Smooth muscle cell (in vitro differentiated cells): ENCODE measurements around the gene MFNG. TPM values are rescaled to one million over a fixed set of nuclear protein-coding genes. Genes with fewer than 3 reads are reported as not detected.
"Not testable (repeated sequence)": the region's sequence is repeated elsewhere in the genome, so short reads cannot be mapped to it uniquely, and the experiment has no call there.

Experiments used
- DNase-seq: peaks from one replicate; lab custom pipeline; 2025; ENCODE audit not compliant: unreplicated experiment; lab: John Stamatoyannopoulos, UW
- H2AFZ ChIP-seq: fragments of 200-600 bp; sonication (generic); 2 replicates; pipeline ENCODE4 v1.6.0; 2016; ENCODE audit warnings: antibody characterized with exemption, low read depth, mild to moderate bottlenecking
- H3F3A ChIP-seq: fragments of 200-600 bp; sonication (generic); 2 replicates; pipeline ENCODE4 v1.6.0; 2017; ENCODE audit warnings: antibody characterized with exemption, low read depth
- H3K27ac ChIP-seq: fragments of 200-600 bp; sonication (generic); 2 replicates; pipeline ENCODE4 v1.5.1; 2016; ENCODE audit warnings: low read depth, mild to moderate bottlenecking
- H3K27me3 ChIP-seq: fragments of 200-600 bp; sonication (generic); 2 replicates; pipeline ENCODE4 v1.6.1; 2016; ENCODE audit warnings: low read depth, mild to moderate bottlenecking
- H3K36me3 ChIP-seq: fragments of 200-600 bp; sonication (generic); 2 replicates; pipeline ENCODE4 v1.5.1; 2016; ENCODE audit warnings: low read depth
- H3K4me1 ChIP-seq: fragments of 200-600 bp; sonication (generic); 2 replicates; pipeline ENCODE4 v1.5.1; 2016; ENCODE audit warnings: low read depth
- H3K4me2 ChIP-seq: fragments of 200-600 bp; sonication (generic); 2 replicates; pipeline ENCODE4 v1.6.0; 2016; ENCODE audit warnings: mild to moderate bottlenecking
- H3K4me3 ChIP-seq: fragments of 200-600 bp; sonication (generic); 2 replicates; pipeline ENCODE4 v1.5.1; 2016; ENCODE audit warnings: mild to moderate bottlenecking
- H3K79me2 ChIP-seq: fragments of 200-600 bp; sonication (generic); 2 replicates; pipeline ENCODE4 v1.6.0; 2016; ENCODE audit warnings: low read depth, mild to moderate bottlenecking
- H3K9ac ChIP-seq: fragments of 200-600 bp; sonication (generic); 2 replicates; pipeline ENCODE4 v1.6.0; 2016; ENCODE audit warnings: low read depth
- H3K9me3 ChIP-seq: fragments of 200-600 bp; sonication (generic); replicated peaks from 2 replicates; pipeline ENCODE4 v1.5.1; 2016; ENCODE audit warnings: low read depth
- H4K20me1 ChIP-seq: fragments of 200-600 bp; sonication (generic); 2 replicates; pipeline ENCODE4 v1.6.0; 2016; ENCODE audit warnings: low read depth
- WGBS: methylation state at CpG from one replicate; pipeline ENCODE4 v1.1.7; 2016; ENCODE audit warnings: low lambda C conversion rate; 5-methylcytosine and 5-hydroxymethylcytosine counted together
- polyA plus RNA-seq: library from polyadenylated mRNA; unstranded; fragments of >200 nt; fragmentation: Nextera tagmentation; extraction: Ambion mirVana; gene quantifications from 2 replicates; pipeline ENCODE4 v1.2.1, GENCODE V29; 2016
- total RNA-seq: library from RNA; depleted of rRNA; stranded (reverse); fragments of >200 nt; gene quantifications from 2 replicates; pipeline ENCODE4 v1.2.3, GENCODE V29; 2014
- TF ChIP-seq, protein P1 (sequence below): fragments of 200-600 bp; sonication (generic); IDR thresholded peaks from 2 replicates; pipeline ENCODE4 v1.5.1; 2017; ENCODE audit warnings: borderline replicate concordance, mild to moderate bottlenecking, antibody characterized with exemption; ENCODE audit not compliant: insufficient read depth, poor library complexity, severe bottlenecking

The MFNG gene
- total and polyA plus RNA-seq, 2 experiments from 2014 or later, result 0.40 TPM; not detected in 1

DNA sequence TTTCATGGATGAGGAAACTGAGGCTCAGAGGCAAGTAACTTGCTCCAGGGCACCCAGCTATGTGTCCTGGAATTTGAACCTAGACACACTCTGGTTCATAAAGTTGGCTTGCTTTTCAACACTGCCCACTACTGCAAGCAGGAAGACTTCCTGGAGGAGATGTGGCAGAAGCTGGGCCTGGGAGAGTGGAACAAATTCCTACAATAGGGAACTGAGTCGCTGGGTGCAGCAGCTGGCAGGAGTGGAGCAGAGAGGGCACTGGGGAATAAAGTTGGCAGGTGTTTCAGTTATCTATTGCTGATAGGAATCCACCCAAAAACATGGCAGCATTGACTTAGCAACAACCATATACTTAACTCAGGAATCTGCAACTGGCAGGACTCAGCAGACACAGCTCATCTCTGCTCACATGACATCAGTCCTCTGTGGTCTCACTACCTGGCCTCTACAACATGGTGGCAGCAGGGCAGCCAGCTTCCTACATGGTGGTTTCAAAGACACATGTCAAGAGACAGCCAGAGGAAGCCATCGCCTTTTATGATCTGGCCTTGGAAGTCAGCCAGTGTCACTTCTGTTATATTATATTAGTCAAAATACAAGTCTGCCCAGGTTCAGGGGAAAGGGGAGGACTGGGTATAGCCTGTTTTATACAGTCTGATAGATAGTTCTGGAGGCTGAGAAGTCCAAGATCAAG is 43.6 kb upstream of the MFNG start:
- Histone ChIP-seq H3K27ac (no peak overlapping the region), H3K4me1 (peaks cover 4% of the 10 kb centered on the region), H3K9me3 (no peaks in the 10 kb centered on the region), H3K27me3 (no peaks in the 10 kb centered on the region), H3K36me3 (no peaks in the 10 kb centered on the region), H3F3A (no peaks in the 10 kb centered on the region), H3K79me2 (no peaks in the 10 kb centered on the region), H4K20me1 (no peaks in the 10 kb centered on the region), H2AFZ (no peak overlapping the region), H3K4me2 (no peak overlapping the region), H3K4me3 (no peak overlapping the region), H3K9ac (no peak overlapping the region)
- no peak for DNase-seq
- 87% methylated on average over 2 of the region's 2 CpGs for WGBS
- TF ChIP-seq, protein P1, sequence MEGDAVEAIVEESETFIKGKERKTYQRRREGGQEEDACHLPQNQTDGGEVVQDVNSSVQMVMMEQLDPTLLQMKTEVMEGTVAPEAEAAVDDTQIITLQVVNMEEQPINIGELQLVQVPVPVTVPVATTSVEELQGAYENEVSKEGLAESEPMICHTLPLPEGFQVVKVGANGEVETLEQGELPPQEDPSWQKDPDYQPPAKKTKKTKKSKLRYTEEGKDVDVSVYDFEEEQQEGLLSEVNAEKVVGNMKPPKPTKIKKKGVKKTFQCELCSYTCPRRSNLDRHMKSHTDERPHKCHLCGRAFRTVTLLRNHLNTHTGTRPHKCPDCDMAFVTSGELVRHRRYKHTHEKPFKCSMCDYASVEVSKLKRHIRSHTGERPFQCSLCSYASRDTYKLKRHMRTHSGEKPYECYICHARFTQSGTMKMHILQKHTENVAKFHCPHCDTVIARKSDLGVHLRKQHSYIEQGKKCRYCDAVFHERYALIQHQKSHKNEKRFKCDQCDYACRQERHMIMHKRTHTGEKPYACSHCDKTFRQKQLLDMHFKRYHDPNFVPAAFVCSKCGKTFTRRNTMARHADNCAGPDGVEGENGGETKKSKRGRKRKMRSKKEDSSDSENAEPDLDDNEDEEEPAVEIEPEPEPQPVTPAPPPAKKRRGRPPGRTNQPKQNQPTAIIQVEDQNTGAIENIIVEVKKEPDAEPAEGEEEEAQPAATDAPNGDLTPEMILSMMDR, result no peak

DNA sequence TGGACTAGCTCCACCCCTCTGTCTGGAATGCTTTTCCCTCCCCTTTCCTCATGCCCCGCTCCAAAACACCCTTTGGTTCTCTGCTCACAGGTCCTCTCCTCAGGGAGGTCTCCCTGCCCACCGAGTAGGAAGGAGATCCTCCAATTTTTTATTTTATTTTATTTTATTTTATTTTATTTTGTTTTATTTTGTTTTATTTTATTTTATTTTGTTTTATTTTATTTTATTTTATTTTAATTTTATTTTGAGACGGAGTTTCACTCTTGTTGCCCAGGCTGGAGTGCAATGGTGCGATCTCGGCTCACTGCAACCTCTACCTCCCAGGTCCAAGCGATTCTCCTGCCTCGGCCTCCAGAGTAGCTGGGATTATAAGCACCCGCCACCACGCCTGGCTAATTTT is 41.8 kb upstream of the MFNG start:
- not testable (repeated sequence) for H3K36me3 ChIP-seq, H3K4me3 ChIP-seq, H3K4me2 ChIP-seq, H3K9me3 ChIP-seq, H3K79me2 ChIP-seq, H3K27me3 ChIP-seq, H3K9ac ChIP-seq, H3F3A ChIP-seq, H3K4me1 ChIP-seq, H2AFZ ChIP-seq, H3K27ac ChIP-seq, H4K20me1 ChIP-seq, DNase-seq
- WGBS, result 97% methylated on average over 9 of the region's 9 CpGs

- H3K27ac ChIP-seq, H3K36me3 ChIP-seq, H3K4me2 ChIP-seq, H2AFZ ChIP-seq, DNase-seq, H3K9ac ChIP-seq, H3K27me3 ChIP-seq, H3K79me2 ChIP-seq, H3K4me3 ChIP-seq, H4K20me1 ChIP-seq, H3K4me1 ChIP-seq, H3F3A ChIP-seq, H3K9me3 ChIP-seq: not testable (repeated sequence)
- WGBS, result 93% methylated on average over 9 of the region's 9 CpGs
Observed at GRCh38 chr22:37527081-37527752, 41.0 kb upstream of the MFNG start.

DNA sequence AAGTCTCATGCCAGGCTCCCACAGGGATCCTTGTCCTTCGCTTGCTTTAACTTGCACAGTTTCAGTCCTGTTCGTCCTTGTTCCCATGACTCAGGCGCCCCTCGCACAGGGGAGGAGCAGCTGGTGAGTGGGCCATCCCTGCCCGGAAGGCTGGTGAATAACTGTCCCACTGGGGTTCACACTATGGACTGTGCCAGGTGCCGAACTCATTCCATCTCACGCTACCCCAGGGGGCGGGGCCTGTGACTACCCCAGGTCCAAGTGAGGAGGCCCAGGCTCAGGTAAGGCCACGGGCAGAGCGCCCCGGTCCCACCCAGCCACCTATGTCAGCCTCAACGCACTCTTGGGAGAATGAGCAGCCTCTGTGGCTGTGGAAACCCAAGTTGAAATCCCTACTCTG is 40.2 kb upstream of the MFNG start:
- 85% methylated on average over 12 of the region's 12 CpGs for WGBS
- H3K4me2 ChIP-seq, result no peak overlapping the region
- no peaks in the 10 kb centered on the region for H3K36me3 ChIP-seq
- no peaks in the 10 kb centered on the region for H3K79me2 ChIP-seq
- H4K20me1 ChIP-seq, result no peaks in the 10 kb centered on the region
- H3K4me3 ChIP-seq, result no peak overlapping the region
- H3K9me3 ChIP-seq, result no peaks in the 10 kb centered on the region
- TF ChIP-seq, protein P1, result no peak
- no peak overlapping the region for H2AFZ ChIP-seq
- no peak for DNase-seq
- no peak overlapping the region for H3K9ac ChIP-seq
- peaks cover 7% of the 10 kb centered on the region for H3K4me1 ChIP-seq
- H3K27ac ChIP-seq, result no peak overlapping the region
- no peaks in the 10 kb centered on the region for H3F3A ChIP-seq
- H3K27me3 ChIP-seq, result no peaks in the 10 kb centered on the region
